Activated B cell treated with CpG ODN at 0.5 μM for 24 hours (primary cell): Measurements from ENCODE around the gene PRKAR2A. TPM values are rescaled to one million over a fixed set of nuclear protein-coding genes. Genes with fewer than 3 reads are reported as not detected.

Source experiments
- ATAC-seq: fragments of 200-7000 bp; cut with Tn5 transposase; one replicate; pipeline ENCODE4 v1.10.0; 2021; ENCODE audit warnings: low read depth, mild to moderate bottlenecking, moderate library complexity
- CTCF ChIA-PET: fragments of 350-600 bp; sonication (Branson Sonifier 250); formaldehyde crosslinking; loops from one replicate; lab custom pipeline; 2021; ENCODE audit warnings: antibody characterized with exemption; lab: Charles Lee
- POLR2A ChIA-PET: fragments of 350-600 bp; sonication (Branson Sonifier 250); formaldehyde crosslinking; loops from one replicate; lab custom pipeline; 2021; ENCODE audit warnings: antibody characterized with exemption; lab: Charles Lee
- DNase-seq: peaks from one replicate; pipeline ENCODE4 v3.0.0; 2022
- H3K27ac Mint-ChIP-seq: one replicate; pipeline ENCODE4 v1.8.0; 2020; ENCODE audit warnings: mixed read lengths
- H3K27me3 Mint-ChIP-seq: one replicate; pipeline ENCODE4 v1.8.0; 2021; ENCODE audit warnings: mixed read lengths
- H3K36me3 Mint-ChIP-seq: one replicate; pipeline ENCODE4 v1.8.0; 2021; ENCODE audit warnings: low read depth, mixed read lengths
- H3K4me1 Mint-ChIP-seq: one replicate; pipeline ENCODE4 v1.8.0; 2021; ENCODE audit warnings: mixed read lengths
- H3K4me3 Mint-ChIP-seq: one replicate; pipeline ENCODE4 v1.8.0; 2020; ENCODE audit warnings: mild to moderate bottlenecking, mixed read lengths
- H3K9me3 Mint-ChIP-seq: one replicate; pipeline ENCODE4 v1.8.0; 2020; ENCODE audit warnings: mixed read lengths
- CTCF ChIP-seq: fragments of 200-600 bp; IDR thresholded peaks from one replicate; pipeline ENCODE4 v1.8.0; 2022; ENCODE audit warnings: antibody characterized with exemption, mild to moderate bottlenecking
- intact Hi-C: fragments of 100-400 bp; cut with micrococcal nuclease; formaldehyde crosslinking; loops from one replicate; pipeline ENCODE4 v1.15.1; 2024
- total RNA-seq: library from RNA; stranded (reverse); gene quantifications from 2 replicates; pipeline ENCODE4 v1.2.3, GENCODE V29; 2022

Gene PRKAR2A
- total RNA-seq, 1 donor from 2014 or later, result 28.0 TPM

- ChIA-PET POLR2A (interaction anchor here (0.6 kb wide), 1 partner anchor 11 kb away, joined by 4 read pairs; no protein-coding TSS in a partner anchor), CTCF (no interaction called here)
- intact Hi-C loops, result no loop called here
These were observed 15.4 kb upstream of the PRKAR2A start for GRCh38 chr3:48863122-48863521.

GRCh38 chr3:48859206-48859605 lies 11.5 kb upstream of the PRKAR2A start:
- TF ChIP-seq CTCF, result no peak
- DNase-seq (no peak), ATAC-seq (no peak)
- intact Hi-C loops, result no loop called here
- no peak overlapping the region for H3K27ac Mint-ChIP-seq
- no peak overlapping the region for H3K4me3 Mint-ChIP-seq
- ChIA-PET POLR2A (no interaction called here), CTCF (no interaction called here)
- H3K9me3 Mint-ChIP-seq, result no peaks in the 10 kb centered on the region
- no peaks in the 10 kb centered on the region for H3K27me3 Mint-ChIP-seq
- H3K36me3 Mint-ChIP-seq, result peaks cover 31% of the 10 kb centered on the region
- H3K4me1 Mint-ChIP-seq, result no peaks in the 10 kb centered on the region

More at GRCh38 chr3:48863122-48863521, 15.4 kb upstream of the PRKAR2A start:
- Mint-ChIP-seq H3K27me3 (no peaks in the 10 kb centered on the region), H3K9me3 (no peaks in the 10 kb centered on the region), H3K36me3 (peaks cover 23% of the 10 kb centered on the region), H3K27ac (no peak overlapping the region), H3K4me3 (no peak overlapping the region), H3K4me1 (no peaks in the 10 kb centered on the region)
- DNase-seq, result no peak
- TF ChIP-seq CTCF, result no peak
- no peak for ATAC-seq

GRCh38 chr3:48858709-48859108 lies 11.0 kb upstream of the PRKAR2A start:
- H3K4me3 Mint-ChIP-seq, result no peak overlapping the region
- no peaks in the 10 kb centered on the region for H3K27me3 Mint-ChIP-seq
- no peaks in the 10 kb centered on the region for H3K4me1 Mint-ChIP-seq
- intact Hi-C loops, result no loop called here
- no peak for TF ChIP-seq CTCF
- DNase-seq (no peak), ATAC-seq (no peak)
- H3K27ac Mint-ChIP-seq, result no peak overlapping the region
- no peaks in the 10 kb centered on the region for H3K9me3 Mint-ChIP-seq
- H3K36me3 Mint-ChIP-seq, result peaks cover 31% of the 10 kb centered on the region
- ChIA-PET CTCF (no interaction called here), POLR2A (no interaction called here)

- DNase-seq, result no peak
- no peak for TF ChIP-seq CTCF
- intact Hi-C loops, result no loop called here
- Mint-ChIP-seq H3K4me3 (no peak overlapping the region), H3K27ac (no peak overlapping the region), H3K27me3 (no peaks in the 10 kb centered on the region), H3K4me1 (no peaks in the 10 kb centered on the region), H3K9me3 (no peaks in the 10 kb centered on the region), H3K36me3 (peaks cover 30% of the 10 kb centered on the region)
- POLR2A ChIA-PET, result no interaction called here
- CTCF ChIA-PET, result no interaction called here
- ATAC-seq, result no peak
These were observed 10.0 kb upstream of the PRKAR2A start for GRCh38 chr3:48857641-48858040.

- H3K27ac Mint-ChIP-seq, result no peak overlapping the region
- no peak for TF ChIP-seq CTCF
- ATAC-seq, result no peak
- DNase-seq, result no peak
- no peaks in the 10 kb centered on the region for H3K4me1 Mint-ChIP-seq
- H3K36me3 Mint-ChIP-seq, result peaks cover 22% of the 10 kb centered on the region
- ChIA-PET CTCF (no interaction called here), POLR2A (no interaction called here)
- no peaks in the 10 kb centered on the region for H3K27me3 Mint-ChIP-seq
- H3K4me3 Mint-ChIP-seq, result no peak overlapping the region
- intact Hi-C loops, result no loop called here
- no peaks in the 10 kb centered on the region for H3K9me3 Mint-ChIP-seq
These were observed 8.8 kb upstream of the PRKAR2A start for GRCh38 chr3:48856469-48856868.
